H1 (cell line): ENCODE data around the gene PGM1. TPM values are rescaled to one million over a fixed set of nuclear protein-coding genes. Genes with fewer than 3 reads are reported as not detected.

Source experiments
- CTCF ChIA-PET: fragments of 300-600 bp; sonication (Branson Sonifier 250); formaldehyde crosslinking; loops from one replicate; lab custom pipeline; 2021; ENCODE audit not compliant: partially characterized antibody; lab: Charles Lee
- POLR2A ChIA-PET: fragments of 300-600 bp; sonication (Branson Sonifier 250); formaldehyde crosslinking; loops from one replicate; lab custom pipeline; 2021; ENCODE audit warnings: inconsistent platforms; ENCODE audit not compliant: partially characterized antibody; lab: Charles Lee
- DNase-seq, 2 experiments: peaks; one replicate each; pipeline versions ENCODE4 v3.0.0 to v3.0.0-alpha.2; 2010 to 2022; ENCODE audit warnings: low spot score in 2 of 2, low read depth in 1 of 2, mixed read lengths in 1 of 2
- FAIRE-seq: peaks from 2 replicates; lab custom pipeline; 2011; peaks lifted over from hg19 to GRCh38; lab: Jason Lieb, UNC
- H2AFZ ChIP-seq: 2 replicates; pipeline ENCODE4 v1.8.1; 2012; ENCODE audit warnings: low read length, inconsistent platforms
- H2AK5ac ChIP-seq: 2 replicates; pipeline ENCODE4 v1.6.1; 2013; ENCODE audit warnings: low read depth, low read length
- H2BK120ac ChIP-seq: replicated peaks from 2 replicates; pipeline ENCODE3; 2013; ENCODE audit warnings: low read depth, low read length, inconsistent platforms
- H2BK12ac ChIP-seq: 2 replicates; pipeline ENCODE4 v1.6.1; 2013; ENCODE audit warnings: low read depth, low read length
- H2BK15ac ChIP-seq: 2 replicates; pipeline ENCODE4 v1.6.1; 2013; ENCODE audit warnings: low read length
- H2BK20ac ChIP-seq: 2 replicates; pipeline ENCODE4 v1.6.1; 2013; ENCODE audit warnings: low read length
- H2BK5ac ChIP-seq: 2 replicates; pipeline ENCODE4 v1.6.1; 2013; ENCODE audit warnings: low read depth, low read length
- H3K14ac ChIP-seq: 2 replicates; pipeline ENCODE4 v1.6.1; 2013; ENCODE audit warnings: inconsistent platforms; ENCODE audit not compliant: insufficient read length
- H3K18ac ChIP-seq: 2 replicates; pipeline ENCODE4 v1.6.1; 2013; ENCODE audit warnings: low read length; ENCODE audit errors: extremely low read depth
- H3K23ac ChIP-seq: 2 replicates; pipeline ENCODE4 v1.6.1; 2013; ENCODE audit warnings: inconsistent platforms; ENCODE audit not compliant: insufficient read length
- H3K23me2 ChIP-seq: 2 replicates; pipeline ENCODE4 v1.6.1; 2013; ENCODE audit warnings: low read depth, low read length
- H3K27ac ChIP-seq: 2 replicates; pipeline ENCODE4 v1.6.1; 2011; ENCODE audit warnings: low read depth, low read length, inconsistent platforms
- H3K27me3 ChIP-seq, 4 experiments: replicated peaks in 1 of 4; 1 replicate in 1 of 4; 2 replicates in 3 of 4; pipeline versions ENCODE4 v1.6.1 to v1.8.1; 2011 to 2013; ENCODE audit warnings: low read length in 3 of 4, mild to moderate bottlenecking in 3 of 4, inconsistent platforms in 2 of 4, mixed read lengths in 2 of 4, moderate library complexity in 1 of 4; ENCODE audit not compliant: control insufficient read depth in 3 of 4, insufficient read depth in 3 of 4; ENCODE audit errors: extremely low read depth in 1 of 4
- H3K36me3 ChIP-seq, 4 experiments: 2 replicates each; pipeline versions ENCODE4 v1.6.1 to v1.8.1; 2011 to 2013; ENCODE audit warnings: mild to moderate bottlenecking in 4 of 4, low read length in 3 of 4, moderate library complexity in 2 of 4, control low read depth in 1 of 4, inconsistent platforms in 1 of 4; ENCODE audit not compliant: insufficient read depth in 4 of 4, control insufficient read depth in 2 of 4
- H3K4ac ChIP-seq: replicated peaks from 2 replicates; pipeline ENCODE3; 2013; ENCODE audit warnings: low read length, low read depth, mixed read lengths, inconsistent platforms; ENCODE audit not compliant: insufficient read length
- H3K4me1 ChIP-seq, 4 experiments: replicated peaks in 1 of 4; 1 replicate in 1 of 4; 2 replicates in 3 of 4; pipeline versions ENCODE4 v1.6.1 to v1.8.1; 2011 to 2013; ENCODE audit warnings: low read length in 3 of 4, inconsistent platforms in 2 of 4, mixed read lengths in 1 of 4; ENCODE audit not compliant: insufficient read depth in 4 of 4, control insufficient read depth in 3 of 4
- H3K4me2 ChIP-seq, 2 experiments: 2 replicates each; pipeline versions ENCODE4 v1.6.1 to v1.8.1; 2011 to 2013; ENCODE audit warnings: low read depth in 2 of 2, low read length in 2 of 2, control low read depth in 1 of 2, inconsistent platforms in 1 of 2, mild to moderate bottlenecking in 1 of 2; ENCODE audit not compliant: insufficient read depth in 1 of 2
- H3K4me3 ChIP-seq, 4 experiments: fragments of 200-600, 300-600 bp in 1 of 4; sonication (generic), shearing (Covaris generic), sonication (Bioruptor Twin) in 1 of 4; 2 replicates each; pipeline versions ENCODE4 v1.5.1 to v1.8.1; 2011 to 2016; ENCODE audit warnings: low read length in 4 of 4, low read depth in 3 of 4, control low read depth in 2 of 4, inconsistent platforms in 2 of 4, mild to moderate bottlenecking in 2 of 4, mixed read lengths in 1 of 4, moderate library complexity in 1 of 4; ENCODE audit not compliant: insufficient read depth in 2 of 4; ENCODE audit errors: extremely low read depth in 1 of 4
- H3K56ac ChIP-seq: replicated peaks from 2 replicates; pipeline ENCODE3; 2013; ENCODE audit warnings: low read depth, mild to moderate bottlenecking, mixed read lengths, low read length, inconsistent platforms; ENCODE audit not compliant: insufficient read length
- H3K79me1 ChIP-seq: 2 replicates; pipeline ENCODE4 v1.6.1; 2013; ENCODE audit warnings: low read depth, low read length, control low read depth
- H3K79me2 ChIP-seq, 2 experiments: 2 replicates each; pipeline versions ENCODE4 v1.6.1 to v1.8.1; 2012 to 2013; ENCODE audit warnings: low read length in 2 of 2, mild to moderate bottlenecking in 2 of 2, inconsistent platforms in 1 of 2; ENCODE audit not compliant: insufficient read depth in 2 of 2, control insufficient read depth in 1 of 2
- H3K9ac ChIP-seq, 4 experiments: replicated peaks in 1 of 4; 1 replicate in 1 of 4; 2 replicates in 3 of 4; pipeline versions ENCODE4 v1.6.1 to v1.8.1; 2011 to 2013; ENCODE audit warnings: low read depth in 3 of 4, low read length in 3 of 4, control low read depth in 2 of 4, mild to moderate bottlenecking in 2 of 4, moderate library complexity in 2 of 4, inconsistent platforms in 1 of 4; ENCODE audit errors: extremely low read depth in 1 of 4
- H3K9me3 ChIP-seq, 2 experiments: 2 replicates each; pipeline versions ENCODE4 v1.6.1 to v1.8.1; 2012 to 2013; ENCODE audit warnings: mild to moderate bottlenecking in 2 of 2, moderate library complexity in 2 of 2, control low read depth in 1 of 2, inconsistent platforms in 1 of 2, low read depth in 1 of 2, low read length in 1 of 2, mixed read lengths in 1 of 2; ENCODE audit not compliant: insufficient read depth in 2 of 2
- H4K20me1 ChIP-seq, 2 experiments: replicated peaks in 1 of 2; 2 replicates each; pipeline versions ENCODE3 to v1.8.1; 2011 to 2013; ENCODE audit warnings: inconsistent platforms in 2 of 2, low read length in 2 of 2, mild to moderate bottlenecking in 1 of 2; ENCODE audit not compliant: insufficient read depth in 2 of 2, control insufficient read depth in 1 of 2
- H4K5ac ChIP-seq: 2 replicates; pipeline ENCODE4 v1.6.1; 2013; ENCODE audit warnings: low read length, low read depth, mixed read lengths, inconsistent platforms; ENCODE audit not compliant: insufficient read length
- H4K8ac ChIP-seq: 2 replicates; pipeline ENCODE4 v1.8.0; 2013; ENCODE audit warnings: mild to moderate bottlenecking, moderate library complexity, low read length, inconsistent platforms; ENCODE audit not compliant: insufficient read depth; ENCODE audit errors: extremely low read depth
- H4K91ac ChIP-seq: replicated peaks from 2 replicates; pipeline ENCODE3; 2013; ENCODE audit warnings: low read length, mixed read lengths, inconsistent platforms; ENCODE audit not compliant: insufficient read length
- RNF2 ChIP-seq: fragments of 200-900, 300-1000 bp; sonication (generic); IDR thresholded peaks from 2 replicates; pipeline ENCODE4 v1.7.1; 2016; ENCODE audit warnings: borderline replicate concordance, low read depth, mild to moderate bottlenecking, antibody characterized with exemption, low read length; ENCODE audit not compliant: poor library complexity, severe bottlenecking; ENCODE audit errors: missing control alignments
- SIN3A ChIP-seq, 2 experiments: IDR thresholded peaks in 1 of 2; conservative IDR thresholded peaks in 1 of 2; 2 replicates each; pipeline ENCODE4 v1.6.1; 2011 to 2012; ENCODE audit warnings: low read length in 2 of 2, improper control_type of control experiment in 1 of 2, low read depth in 1 of 2, mild to moderate bottlenecking in 1 of 2
- TAF1 ChIP-seq: IDR thresholded peaks from 2 replicates; pipeline ENCODE4 v1.6.1; 2011; ENCODE audit warnings: mild to moderate bottlenecking, low read depth, low read length
- WGBS, 2 experiments: shearing (Covaris generic) in 1 of 2; methylation state at CpG; one replicate each; pipeline versions ENCODE4 v1.1.6 to v1.1.7; 2013 to 2015; ENCODE audit warnings: low lambda C conversion rate in 2 of 2, mixed read lengths in 2 of 2, inconsistent platforms in 1 of 2, low coverage in 1 of 2, missing lambda C conversion rate in 1 of 2; ENCODE audit not compliant: insufficient replicate concordance in 2 of 2, insufficient coverage in 1 of 2, insufficient read length in 1 of 2; ENCODE audit errors: extremely low coverage in 1 of 2, missing lambda C conversion rate in 1 of 2; 5-methylcytosine and 5-hydroxymethylcytosine counted together
- polyA plus RNA-seq, 7 experiments: library from polyadenylated mRNA; depleted of rRNA in 3 of 7; stranded (reverse) in 5 of 7; unstranded in 2 of 7; fragments of >200 nt in 5 of 7; fragments of 200-250 nt in 2 of 7; gene quantifications; 1 replicate in 5 of 7; 2 replicates in 1 of 7; 4 replicates in 1 of 7; pipeline versions ENCODE4 v1.2.1 to v1.2.3, GENCODE V29; 2011 to 2013; ENCODE audit warnings: missing spikeins in 2 of 7, mixed read lengths in 2 of 7
- total RNA-seq: library from RNA; stranded (reverse); fragmentation: NEBNext Ultra II Directional; extraction: Animal tissue kit (Norgen Biotek cat#: 25700); gene quantifications from 2 replicates; pipeline ENCODE4 v1.2.1, GENCODE V29; 2021

PGM1 gene
- total and polyA plus RNA-seq, 2 of the 8 experiments (the other 6 are each of a cell fraction or from before 2014, with no cell fraction given): 33.0 to 65.4 TPM

- H3K56ac ChIP-seq: no peak overlapping the region
- no peaks in the 10 kb centered on the region for H3K79me1 ChIP-seq
- H3K36me3 ChIP-seq: no peaks in the 10 kb centered on the region
- H3K4me2 ChIP-seq: no peak overlapping the region
- no peak overlapping the region for H2BK20ac ChIP-seq
- H3K23ac ChIP-seq: no peak overlapping the region
- no peak overlapping the region for H2BK15ac ChIP-seq
- no peaks in the 10 kb centered on the region for H4K20me1 ChIP-seq
- TF ChIP-seq RNF2 (no peak), TAF1 (no peak), SIN3A (conservative IDR thresholded peaks at IDR 0.05 in 1 of 2, IDR thresholded peaks at IDR 0.05 in 1 of 2; ENCODE audit: low read depth in 1 of 2, low read length in 2 of 2) (no peak)
- H4K5ac ChIP-seq: no peak overlapping the region
- no peaks in the 10 kb centered on the region for H3K27me3 ChIP-seq
- H2AK5ac ChIP-seq: no peak overlapping the region
- H3K14ac ChIP-seq: no peak overlapping the region
- H3K9ac ChIP-seq: no peak overlapping the region; a peak in 1 of 7 replicates
- no peaks in the 10 kb centered on the region; the same call in 1 of the 2 replicates for H3K23me2 ChIP-seq
- no peak overlapping the region for H2BK5ac ChIP-seq
- no peak for DNase-seq
- H3K9me3 ChIP-seq: 0 out of 4 replicates have a peak, but pooled peaks cover 0 to 3% of the 10 kb centered on the region in 2 experiments
- FAIRE-seq: no peak
- POLR2A ChIA-PET: no interaction called here
- no peak overlapping the region for H3K4ac ChIP-seq
- H3K79me2 ChIP-seq: no peaks in the 10 kb centered on the region
- CTCF ChIA-PET: interaction anchor here (1.1 to 5.6 kb wide), 4 partner anchors 10 to 580 kb away, joined by 5 to 19 read pairs (median 8); no protein-coding TSS in a partner anchor
- no peak overlapping the region for H3K18ac ChIP-seq
- H3K4me3 ChIP-seq: no peak overlapping the region
- 95% methylated on average over 5 of the region's 5 CpGs; no CpG with 5 or more reads in 1 of the 2 experiments for WGBS, 2 experiments
- 0 out of 7 replicates have a peak, but pooled peaks cover 0 to 2% (median 0%) of the 10 kb centered on the region in 4 experiments for H3K4me1 ChIP-seq
- no peak overlapping the region for H3K27ac ChIP-seq
- no peak overlapping the region for H2AFZ ChIP-seq
- H4K8ac ChIP-seq: no peak overlapping the region
- no peak overlapping the region for H2BK120ac ChIP-seq
- no peak overlapping the region for H4K91ac ChIP-seq
- H2BK12ac ChIP-seq: no peak overlapping the region
These were observed 70.7 kb downstream of the PGM1 start for GRCh38 chr1:63663873-63664272.
